NAMALWA (cell line): ENCODE data around the gene S100A8.
A peak's percentile ranks its signal among the peaks of the same experiment; 100 is the strongest.
"Not testable (repeated sequence)": the region's sequence is repeated elsewhere in the genome, so short reads cannot be mapped to it uniquely, and the experiment has no call there.

ENCODE experiments used
- DNase-seq: peaks from one replicate; pipeline ENCODE4 v3.0.0-alpha.2; 2015; ENCODE audit warnings: low spot score

S100A8 gene

DNA sequence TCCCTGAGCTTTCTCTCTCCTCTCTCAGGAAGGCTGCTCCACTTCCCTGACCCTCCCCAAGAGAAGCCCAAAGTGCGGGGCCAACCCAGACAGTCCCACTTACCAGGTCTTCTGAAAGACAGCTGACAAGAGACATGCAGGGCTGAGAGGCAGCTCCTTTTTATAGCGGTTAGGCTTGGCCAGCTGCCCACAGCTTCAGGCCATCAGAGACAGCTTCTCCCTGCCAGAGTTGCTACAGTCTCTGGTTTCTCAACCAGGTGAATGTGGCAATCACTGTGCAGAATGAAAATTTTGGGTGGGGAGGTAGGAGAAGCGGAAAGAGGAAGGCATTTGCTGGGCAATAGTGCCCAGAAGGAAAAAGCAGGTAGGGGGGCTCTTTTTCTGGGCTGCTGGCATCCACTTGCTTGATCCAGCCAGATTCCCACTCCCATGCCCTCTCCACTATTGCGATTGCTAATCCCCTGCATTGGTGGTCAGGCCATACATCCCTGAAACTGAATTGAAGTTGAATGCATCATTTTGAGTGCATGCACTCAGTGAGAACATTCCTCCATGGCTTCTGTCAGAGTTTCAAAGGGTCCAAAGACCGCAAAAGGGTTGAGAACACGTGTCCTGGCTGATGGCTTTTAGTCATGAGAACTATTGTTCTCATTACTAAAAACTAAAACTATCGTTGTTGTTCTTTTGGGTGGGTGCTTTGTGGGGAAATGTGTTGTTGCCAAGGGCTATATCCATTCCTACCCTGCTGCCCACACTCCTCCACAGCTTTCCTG lies at the start of gene S100A8:
S100A8 (minus strand) TSS at position 136 of the 773 bp plus-strand sequence. CDS start 538 bp downstream, outside the sequence.
- no peak for DNase-seq

GRCh38 chr1:153439273-153439672 lies 48.4 kb upstream of the S100A8 start:
- DNase-seq: no peak

DNA sequence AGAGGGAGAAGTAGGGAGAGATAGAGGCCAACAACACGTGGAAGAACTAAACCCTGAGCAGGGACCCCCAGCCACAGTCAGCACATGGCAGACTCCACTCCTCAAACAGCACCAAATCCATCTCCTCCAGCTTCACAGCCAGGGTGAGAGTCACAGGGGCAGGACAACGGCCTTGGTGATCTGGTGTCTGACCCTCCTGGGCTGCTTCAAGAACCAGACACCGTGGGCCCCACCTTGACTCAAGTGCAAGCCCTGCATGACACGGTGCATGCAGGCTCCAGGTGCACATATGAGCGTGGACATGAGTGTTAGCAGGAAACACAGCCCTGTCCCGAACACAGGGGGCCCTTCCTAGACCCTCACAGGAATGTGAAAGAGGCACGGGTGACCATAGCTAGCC lies 47.7 kb upstream of the S100A8 start:
- DNase-seq: no peak

DNA sequence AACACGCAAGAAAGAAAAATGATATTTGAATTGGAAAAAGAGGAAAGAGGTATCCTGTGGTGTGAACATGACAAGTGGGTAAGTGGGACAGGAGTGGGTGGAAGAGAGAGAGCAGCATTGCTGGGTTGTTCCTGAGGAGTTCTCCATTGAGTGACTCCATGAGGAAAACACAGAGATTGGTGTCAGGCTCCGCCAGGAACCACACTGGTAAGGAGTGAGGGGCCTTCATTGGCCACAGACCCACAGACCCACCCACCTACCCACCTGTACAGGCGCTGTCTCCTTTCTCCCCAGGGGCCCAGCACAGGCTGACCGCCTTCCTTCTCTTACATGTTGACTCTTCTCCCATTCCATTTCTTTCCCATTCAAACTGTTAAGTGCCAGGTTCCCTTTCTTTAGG lies 46.4 kb upstream of the S100A8 start:
- DNase-seq: no peak

GRCh38 chr1:153434746-153435455 lies 44.0 kb upstream of the S100A8 start:
- DNase-seq: no peak

- DNase-seq: no peak
These were observed 42.2 kb upstream of the S100A8 start for GRCh38 chr1:153432874-153433681.

DNA sequence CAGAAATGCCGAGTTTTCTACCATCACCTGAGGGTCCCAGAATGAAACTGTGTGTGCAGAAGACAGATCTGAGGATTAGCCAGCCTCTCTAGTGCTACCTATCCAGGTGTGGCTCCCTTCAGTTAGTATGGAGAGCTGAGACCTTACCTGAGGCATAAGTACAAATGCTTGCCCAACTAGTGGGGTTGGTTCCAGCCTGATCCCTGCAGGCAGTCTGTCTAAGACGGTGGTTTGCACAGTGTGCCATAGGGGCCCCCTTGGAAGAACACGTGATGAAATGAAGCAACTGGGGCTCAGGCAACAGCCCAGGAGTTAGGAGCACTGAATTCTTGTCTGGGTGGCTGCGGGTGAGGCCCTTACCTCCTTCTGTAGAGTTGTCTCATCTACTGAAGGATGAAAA lies 41.1 kb upstream of the S100A8 start:
- DNase-seq: no peak

- no peak for DNase-seq
These were observed 40.6 kb upstream of the S100A8 start for GRCh38 chr1:153431427-153431826.

GRCh38 chr1:153431002-153431401 lies 40.1 kb upstream of the S100A8 start:
- DNase-seq: no peak

DNA sequence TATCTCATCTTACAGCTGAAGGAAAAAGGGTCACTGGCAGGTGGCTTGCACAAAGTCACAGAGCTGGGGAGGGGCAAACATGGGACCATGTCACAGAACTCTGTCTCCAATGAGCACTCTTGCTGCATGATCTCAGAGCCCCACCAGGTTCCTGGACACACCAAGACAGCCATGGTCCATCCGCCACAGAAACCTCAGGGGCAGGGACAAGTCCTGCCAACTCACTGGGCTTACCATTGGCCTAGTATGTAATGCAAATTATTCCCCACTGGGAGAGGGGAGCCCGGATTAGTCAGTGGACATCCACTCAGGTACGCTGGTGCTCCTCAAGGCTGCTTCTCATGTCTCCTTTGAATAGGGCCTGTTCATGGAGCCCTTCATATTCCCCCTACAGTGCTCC lies 39.7 kb upstream of the S100A8 start:
- DNase-seq: no peak

GRCh38 chr1:153430166-153430553 lies 39.3 kb upstream of the S100A8 start:
- no peak for DNase-seq

DNA sequence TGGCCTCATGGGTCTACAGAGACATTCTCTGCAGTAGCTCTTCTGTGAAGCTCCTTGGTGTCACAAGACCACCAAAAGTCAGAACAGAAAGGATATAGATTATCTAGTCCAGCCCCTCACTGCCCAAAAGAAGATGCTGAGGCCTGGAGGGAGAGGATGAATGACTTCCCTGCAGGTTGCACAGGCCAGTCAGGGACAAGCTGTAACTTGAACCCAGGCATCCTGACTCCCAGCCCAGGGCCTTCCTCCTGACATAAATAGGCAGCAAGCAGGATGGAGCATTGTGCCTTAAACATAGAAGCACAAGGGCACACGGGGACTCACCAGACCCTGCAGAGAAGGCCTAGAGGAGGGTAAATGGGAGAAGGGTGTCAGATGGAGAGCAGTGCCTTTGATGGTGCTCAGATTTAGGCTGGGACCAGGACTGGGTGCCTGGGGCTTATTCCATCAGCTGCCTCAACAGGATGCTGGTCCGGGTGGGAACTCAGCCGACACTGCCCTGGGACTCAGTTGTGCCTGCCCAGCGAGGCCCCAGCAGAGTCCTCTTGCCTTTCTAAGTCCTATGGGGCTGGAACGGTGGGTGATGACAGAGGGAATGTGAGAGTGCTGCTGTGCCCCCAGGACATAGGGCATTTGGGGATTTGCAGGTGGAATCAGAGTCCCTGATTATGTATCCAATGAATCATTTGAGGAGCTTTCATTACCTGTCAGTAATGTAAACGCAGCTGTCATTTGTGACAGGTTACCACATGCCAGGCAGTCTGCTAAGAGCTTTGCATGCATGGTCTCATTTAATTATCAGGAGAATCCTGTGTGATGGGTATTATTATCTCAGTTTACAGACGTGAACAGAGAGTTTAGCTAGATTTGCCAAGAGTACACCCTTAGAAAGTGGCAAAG lies 38.6 kb upstream of the S100A8 start:
- DNase-seq: no peak

- no peak for DNase-seq
These were observed 37.9 kb upstream of the S100A8 start for GRCh38 chr1:153428791-153429190.

GRCh38 chr1:153428073-153428638 lies 37.3 kb upstream of the S100A8 start:
- no peak for DNase-seq

DNA sequence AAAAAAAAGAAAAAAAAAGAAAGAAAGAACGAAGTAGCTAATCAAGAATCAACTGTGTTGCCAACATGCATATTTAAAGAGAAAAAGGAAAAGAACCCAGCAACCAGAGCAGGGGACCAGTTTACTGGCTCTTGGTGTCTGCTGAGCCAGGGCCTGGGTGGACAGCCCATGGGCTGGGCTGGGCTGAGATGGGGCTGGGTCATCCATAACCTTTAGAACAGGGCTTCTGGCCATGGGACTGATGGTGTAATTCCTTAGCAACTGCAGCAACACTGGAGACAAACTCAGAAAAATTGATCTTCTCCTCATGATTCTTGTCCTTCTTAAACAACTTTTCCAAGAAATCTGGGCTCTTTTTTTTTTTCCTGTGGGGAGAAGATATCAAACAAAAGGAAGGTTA lies 35.9 kb upstream of the S100A8 start:
- DNase-seq: no peak

DNA sequence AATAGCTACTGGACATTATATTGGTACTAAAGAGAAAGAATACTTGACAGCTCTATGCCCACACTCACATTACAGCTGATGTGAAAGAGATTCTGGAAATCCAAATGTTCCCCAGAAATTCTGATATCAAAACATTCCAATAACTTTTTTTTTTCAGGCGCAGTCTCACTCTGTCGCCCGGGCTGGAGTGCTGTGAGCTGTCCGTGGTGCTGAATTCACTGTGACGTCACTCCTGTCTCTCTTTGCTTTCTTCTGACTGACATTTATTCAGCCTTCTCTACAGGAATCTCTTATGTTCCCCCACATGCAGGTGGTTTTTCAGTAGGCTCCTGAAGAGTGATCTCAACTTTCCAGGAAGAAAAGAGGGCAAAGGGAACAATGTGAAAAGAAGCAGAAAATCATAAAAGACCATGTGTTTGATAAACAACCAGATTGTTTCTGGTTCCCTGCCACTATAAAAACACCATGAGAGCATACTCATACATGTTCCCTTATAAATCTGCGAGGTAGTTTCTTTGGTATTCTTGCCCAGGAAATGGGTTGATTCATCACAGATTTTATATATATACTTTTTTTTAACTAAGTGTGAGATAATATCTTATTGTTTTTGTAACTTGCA lies 31.7 kb upstream of the S100A8 start:
- DNase-seq: peak; percentile 73

GRCh38 chr1:153420306-153420705 lies 29.4 kb upstream of the S100A8 start:
- no peak for DNase-seq

DNA sequence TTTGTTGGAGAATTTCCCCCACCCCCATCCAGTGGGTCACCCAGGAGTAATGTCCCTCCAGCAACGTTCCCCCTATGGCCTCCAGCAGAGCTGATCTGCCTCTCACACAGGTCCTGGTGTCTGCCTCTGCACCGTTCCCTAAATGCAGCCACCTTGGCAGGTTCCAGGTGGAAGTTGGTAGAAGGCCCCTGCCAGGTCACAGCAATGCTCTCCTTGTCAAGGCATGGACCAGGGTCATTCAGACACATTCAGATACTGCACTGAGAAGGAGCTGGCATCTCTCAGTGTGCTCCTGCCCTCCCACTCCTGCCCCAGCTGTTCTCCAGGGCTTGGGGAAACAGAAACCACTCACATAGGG lies 28.5 kb upstream of the S100A8 start:
- DNase-seq: not testable (repeated sequence)

DNA sequence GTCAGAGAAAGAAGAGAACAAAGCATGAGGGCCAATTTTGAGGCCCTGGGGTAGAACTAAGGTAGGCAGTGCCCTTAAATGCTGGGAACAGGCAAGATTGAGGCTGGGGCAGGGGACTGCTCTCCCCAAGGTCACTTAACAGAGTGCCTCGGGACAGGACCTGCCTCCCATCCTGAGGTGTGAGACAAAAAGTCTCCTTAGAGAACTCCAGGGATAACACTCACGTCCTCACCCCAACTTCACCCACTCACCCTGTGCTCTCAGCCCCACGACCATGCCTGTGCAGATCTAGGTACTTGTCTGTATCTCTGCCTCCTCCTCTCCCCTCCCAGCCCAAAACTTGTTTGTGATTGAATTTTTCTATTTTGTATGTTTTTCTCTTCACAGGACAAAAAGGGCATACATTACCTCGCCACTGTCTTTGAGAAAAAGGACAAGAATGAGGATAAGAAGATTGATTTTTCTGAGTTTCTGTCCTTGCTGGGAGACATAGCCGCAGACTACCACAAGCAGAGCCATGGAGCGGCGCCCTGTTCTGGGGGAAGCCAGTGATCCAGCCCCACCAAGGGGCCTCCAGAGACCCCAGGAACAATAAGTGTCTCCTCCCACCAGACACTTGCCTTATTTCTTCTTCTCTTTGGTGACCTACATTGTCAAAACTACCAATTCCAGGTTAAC lies 28.0 kb upstream of the S100A8 start:
- not testable (repeated sequence) for DNase-seq

GRCh38 chr1:153417136-153417888 lies 26.4 kb upstream of the S100A8 start:
- no peak for DNase-seq
